OCI-LY7 (cell line): Measurements from ENCODE around the gene HIGD2A.

Experiments used
- CTCF ChIP-seq: fragments of 200-600 bp; sonication (generic); conservative IDR thresholded peaks from 2 replicates; pipeline ENCODE4 v1.5.1; 2014; ENCODE audit warnings: mild to moderate bottlenecking, antibody characterized with exemption, low read length, moderate library complexity, mixed read lengths
- EZH2phosphoT487 ChIP-seq: fragments of 200-600 bp; sonication (generic); IDR thresholded peaks from 2 replicates; pipeline ENCODE4 v1.6.1; 2018; ENCODE audit warnings: low read depth, borderline replicate concordance, mild to moderate bottlenecking, mixed run types, antibody characterized with exemption, low read length, moderate library complexity, mixed read lengths

GRCh38 chr5:176412517-176413254, 24.1 kb downstream of the HIGD2A start:
- TF ChIP-seq CTCF (no peak), EZH2phosphoT487 (no peak)
